ENCODE measurements around the gene KCTD15. TPM values are rescaled to one million over a fixed set of nuclear protein-coding genes. Genes with fewer than 3 reads are reported as not detected.

Gene KCTD15
- polyA plus RNA-seq, 4 donors: 0.67 to 18.8 (median 8.4) TPM

DNA sequence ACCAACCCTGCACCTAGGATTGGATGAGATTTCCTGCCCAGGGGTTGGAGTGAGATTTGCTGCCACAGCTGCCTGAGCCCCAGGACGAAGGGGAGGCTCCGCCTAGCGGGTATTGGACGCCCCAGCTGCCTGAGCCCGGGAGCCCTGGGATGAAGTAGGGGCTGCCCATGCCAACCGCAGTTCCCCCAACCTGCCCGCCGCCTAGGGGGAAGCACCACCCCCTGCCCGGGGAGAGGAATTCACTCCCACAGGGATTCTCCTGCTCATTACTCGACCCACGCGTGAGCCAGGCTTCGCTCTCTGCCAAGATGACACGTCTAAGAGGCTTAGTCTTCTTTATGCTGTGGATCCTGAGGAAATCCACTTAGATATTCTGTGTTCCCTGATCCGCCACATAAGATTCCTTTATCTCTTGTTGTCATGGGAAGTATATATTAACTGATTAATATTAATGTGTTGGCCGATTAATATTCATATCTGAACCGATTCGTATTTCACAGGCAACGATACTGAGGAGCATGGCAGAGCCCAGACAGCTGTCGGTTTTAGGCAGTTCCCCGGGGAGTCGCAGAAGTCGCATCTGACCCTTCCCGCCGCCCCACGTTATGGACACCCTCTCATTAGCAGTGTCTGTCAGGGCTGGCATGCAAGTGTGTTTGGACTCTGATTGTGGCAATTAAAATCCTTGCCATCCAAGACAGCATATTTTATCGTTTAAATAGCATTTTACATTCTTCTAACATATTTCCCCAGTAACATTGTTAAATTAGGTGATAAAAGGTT is 44.5 kb upstream of the KCTD15 start:
- FAIRE-seq (no peak), DNase-seq (no peak)
- H3K4me1 ChIP-seq (ENCODE audit: control insufficient read depth in 3 of 3, insufficient read depth in 2 of 3, low read depth in 1 of 3, low read length in 2 of 3): no peaks in the 10 kb centered on the region
- no peak overlapping the region for H3K4me3 ChIP-seq (ENCODE audit: low read depth in 1 of 3, low read length in 3 of 3)
- H3K36me3 ChIP-seq (ENCODE audit: control insufficient read depth in 3 of 3, insufficient read depth in 2 of 3, low read depth in 1 of 3, low read length in 3 of 3): no peaks in the 10 kb centered on the region
- H3K27ac ChIP-seq (ENCODE audit: low read depth in 1 of 3, low read length in 2 of 3): no peak overlapping the region
- no peaks in the 10 kb centered on the region for H3K27me3 ChIP-seq (ENCODE audit: control insufficient read depth in 3 of 3, insufficient read depth in 3 of 3, low read length in 3 of 3)
- WGBS, 3 donors: 69 to 75% (median 70%) methylated on average over 27 of the region's 27 CpGs
- H3K9me3 ChIP-seq (ENCODE audit: control insufficient read depth in 2 of 2, insufficient read depth in 1 of 2, low read depth in 1 of 2, low read length in 1 of 2): no peaks in the 10 kb centered on the region

DNA sequence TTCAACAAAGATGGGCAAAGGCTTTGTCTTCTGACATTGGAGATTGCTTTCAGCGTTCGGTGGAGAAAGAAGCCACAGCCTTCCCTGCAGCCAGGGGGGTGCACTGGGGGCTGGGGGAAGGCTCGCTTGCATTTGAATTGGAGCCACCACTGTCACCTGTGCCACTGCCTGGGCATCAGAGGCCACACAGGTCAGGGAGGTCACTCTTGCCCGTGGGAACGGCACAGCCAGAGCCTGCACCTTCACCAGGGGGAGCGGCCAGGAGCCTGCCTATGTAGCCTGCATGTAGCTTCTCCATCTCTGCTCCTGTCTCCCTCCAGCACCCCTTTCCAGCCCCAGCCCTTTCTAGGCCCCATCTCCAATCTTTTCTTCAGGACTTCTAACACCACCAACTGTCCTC is 43.7 kb upstream of the KCTD15 start:
- FAIRE-seq (no peak), DNase-seq (no peak)
- 68 to 80% (median 79%) methylated on average over 5 to 6 of the region's 6 CpGs for WGBS, 3 donors
- Histone ChIP-seq H3K4me1 (ENCODE audit: control insufficient read depth in 3 of 3, insufficient read depth in 2 of 3, low read depth in 1 of 3, low read length in 2 of 3) (no peaks in the 10 kb centered on the region), H3K27me3 (ENCODE audit: control insufficient read depth in 3 of 3, insufficient read depth in 3 of 3, low read length in 3 of 3) (no peaks in the 10 kb centered on the region), H3K27ac (ENCODE audit: low read depth in 1 of 3, low read length in 2 of 3) (no peak overlapping the region), H3K9me3 (ENCODE audit: control insufficient read depth in 2 of 2, insufficient read depth in 1 of 2, low read depth in 1 of 2, low read length in 1 of 2) (no peaks in the 10 kb centered on the region), H3K36me3 (ENCODE audit: control insufficient read depth in 3 of 3, insufficient read depth in 2 of 3, low read depth in 1 of 3, low read length in 3 of 3) (no peaks in the 10 kb centered on the region), H3K4me3 (ENCODE audit: low read depth in 1 of 3, low read length in 3 of 3) (no peak overlapping the region)

- H3K27me3 ChIP-seq (ENCODE audit: control insufficient read depth in 3 of 3, insufficient read depth in 3 of 3, low read length in 3 of 3): no peaks in the 10 kb centered on the region
- no peaks in the 10 kb centered on the region for H3K4me1 ChIP-seq (ENCODE audit: control insufficient read depth in 3 of 3, insufficient read depth in 2 of 3, low read depth in 1 of 3, low read length in 2 of 3)
- FAIRE-seq: no peak
- no peak overlapping the region for H3K4me3 ChIP-seq (ENCODE audit: low read depth in 1 of 3, low read length in 3 of 3)
- H3K36me3 ChIP-seq (ENCODE audit: control insufficient read depth in 3 of 3, insufficient read depth in 2 of 3, low read depth in 1 of 3, low read length in 3 of 3): no peaks in the 10 kb centered on the region
- no peak overlapping the region for H3K27ac ChIP-seq (ENCODE audit: low read depth in 1 of 3, low read length in 2 of 3)
- no peaks in the 10 kb centered on the region for H3K9me3 ChIP-seq (ENCODE audit: control insufficient read depth in 2 of 2, insufficient read depth in 1 of 2, low read depth in 1 of 2, low read length in 1 of 2)
- DNase-seq: no peak
- 60 to 76% (median 60%) methylated on average over 7 of the region's 7 CpGs for WGBS, 3 donors
These were observed 42.3 kb upstream of the KCTD15 start for GRCh38 chr19:33754361-33754760.

GRCh38 chr19:33755099-33756035 is 41.3 kb upstream of the KCTD15 start:
- Histone ChIP-seq H3K27ac (ENCODE audit: low read depth in 1 of 3, low read length in 2 of 3) (no peak overlapping the region), H3K36me3 (ENCODE audit: control insufficient read depth in 3 of 3, insufficient read depth in 2 of 3, low read depth in 1 of 3, low read length in 3 of 3) (no peaks in the 10 kb centered on the region), H3K27me3 (ENCODE audit: control insufficient read depth in 3 of 3, insufficient read depth in 3 of 3, low read length in 3 of 3) (no peaks in the 10 kb centered on the region), H3K4me1 (ENCODE audit: control insufficient read depth in 3 of 3, insufficient read depth in 2 of 3, low read depth in 1 of 3, low read length in 2 of 3) (no peaks in the 10 kb centered on the region), H3K9me3 (ENCODE audit: control insufficient read depth in 2 of 2, insufficient read depth in 1 of 2, low read depth in 1 of 2, low read length in 1 of 2) (no peaks in the 10 kb centered on the region), H3K4me3 (ENCODE audit: low read depth in 1 of 3, low read length in 3 of 3) (no peak overlapping the region)
- 50 to 58% (median 58%) methylated on average over 26 of the region's 26 CpGs for WGBS, 3 donors
- DNase-seq (no peak), FAIRE-seq (no peak)

DNA sequence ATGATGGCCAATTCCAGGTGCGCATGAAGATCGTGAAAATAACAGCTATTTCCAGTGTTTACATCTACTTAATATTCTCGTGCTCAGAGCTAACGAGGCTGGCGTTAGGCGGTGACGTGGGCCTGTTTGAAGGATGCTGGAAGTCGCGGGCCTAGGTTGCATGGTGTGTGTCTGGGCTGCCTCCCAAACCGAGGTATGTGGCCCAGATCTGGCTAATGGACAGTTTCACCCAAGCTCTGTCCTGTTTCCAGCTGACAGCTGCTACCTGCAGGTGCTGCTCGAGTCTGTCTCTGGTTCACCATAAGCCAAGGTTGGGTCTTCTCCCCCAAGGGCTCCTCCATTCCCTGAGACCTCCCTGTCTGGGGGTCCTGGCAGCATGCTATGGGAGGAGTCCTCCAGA is 40.5 kb upstream of the KCTD15 start:
- H3K27me3 ChIP-seq (ENCODE audit: control insufficient read depth in 3 of 3, insufficient read depth in 3 of 3, low read length in 3 of 3): no peaks in the 10 kb centered on the region
- no peaks in the 10 kb centered on the region for H3K36me3 ChIP-seq (ENCODE audit: control insufficient read depth in 3 of 3, insufficient read depth in 2 of 3, low read depth in 1 of 3, low read length in 3 of 3)
- 77 to 85% (median 80%) methylated on average over 11 of the region's 11 CpGs for WGBS, 3 donors
- no peak overlapping the region for H3K4me3 ChIP-seq (ENCODE audit: low read depth in 1 of 3, low read length in 3 of 3)
- FAIRE-seq (no peak), DNase-seq (no peak)
- no peak overlapping the region for H3K27ac ChIP-seq (ENCODE audit: low read depth in 1 of 3, low read length in 2 of 3)
- no peaks in the 10 kb centered on the region for H3K9me3 ChIP-seq (ENCODE audit: control insufficient read depth in 2 of 2, insufficient read depth in 1 of 2, low read depth in 1 of 2, low read length in 1 of 2)
- H3K4me1 ChIP-seq (ENCODE audit: control insufficient read depth in 3 of 3, insufficient read depth in 2 of 3, low read depth in 1 of 3, low read length in 2 of 3): no peaks in the 10 kb centered on the region

DNA sequence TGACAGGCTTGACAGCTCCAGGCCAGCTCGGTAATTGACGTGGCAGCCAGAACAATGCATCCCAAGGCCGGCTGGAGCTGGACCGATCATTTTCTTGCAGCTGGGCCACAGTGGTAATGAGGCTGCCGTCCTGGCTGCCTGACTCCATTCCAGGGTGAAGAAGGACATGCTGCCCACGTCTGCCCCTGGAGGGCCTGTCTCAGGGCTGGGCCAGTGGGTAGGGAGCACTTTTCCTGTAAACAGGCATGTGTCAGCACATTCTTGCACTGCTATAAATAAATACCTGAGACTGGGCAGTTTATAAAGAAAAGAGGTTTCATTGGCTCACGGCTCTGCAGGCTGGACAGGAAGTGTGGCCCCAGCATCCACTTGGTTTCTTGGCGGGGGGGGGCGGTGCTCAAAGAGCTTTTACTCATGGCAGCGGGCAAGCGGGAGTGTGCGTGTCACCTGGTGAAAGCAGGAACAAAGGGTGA is 38.1 kb upstream of the KCTD15 start:
- no peak for DNase-seq
- Histone ChIP-seq H3K36me3 (ENCODE audit: control insufficient read depth in 3 of 3, insufficient read depth in 2 of 3, low read depth in 1 of 3, low read length in 3 of 3) (no peaks in the 10 kb centered on the region), H3K9me3 (ENCODE audit: control insufficient read depth in 2 of 2, insufficient read depth in 1 of 2, low read depth in 1 of 2, low read length in 1 of 2) (no peaks in the 10 kb centered on the region), H3K27me3 (ENCODE audit: control insufficient read depth in 3 of 3, insufficient read depth in 3 of 3, low read length in 3 of 3) (no peaks in the 10 kb centered on the region), H3K27ac (ENCODE audit: low read depth in 1 of 3, low read length in 2 of 3) (no peak overlapping the region), H3K4me1 (ENCODE audit: control insufficient read depth in 3 of 3, insufficient read depth in 2 of 3, low read depth in 1 of 3, low read length in 2 of 3) (no peaks in the 10 kb centered on the region), H3K4me3 (ENCODE audit: low read depth in 1 of 3, low read length in 3 of 3) (no peak overlapping the region)
- no peak for FAIRE-seq
- 33 to 55% (median 50%) methylated on average over 12 of the region's 12 CpGs for WGBS, 3 donors

GRCh38 chr19:33759356-33759755 is 37.3 kb upstream of the KCTD15 start:
- no peak for FAIRE-seq
- WGBS, 3 donors: 87 to 91% (median 87%) methylated on average over 7 of the region's 7 CpGs

DNA sequence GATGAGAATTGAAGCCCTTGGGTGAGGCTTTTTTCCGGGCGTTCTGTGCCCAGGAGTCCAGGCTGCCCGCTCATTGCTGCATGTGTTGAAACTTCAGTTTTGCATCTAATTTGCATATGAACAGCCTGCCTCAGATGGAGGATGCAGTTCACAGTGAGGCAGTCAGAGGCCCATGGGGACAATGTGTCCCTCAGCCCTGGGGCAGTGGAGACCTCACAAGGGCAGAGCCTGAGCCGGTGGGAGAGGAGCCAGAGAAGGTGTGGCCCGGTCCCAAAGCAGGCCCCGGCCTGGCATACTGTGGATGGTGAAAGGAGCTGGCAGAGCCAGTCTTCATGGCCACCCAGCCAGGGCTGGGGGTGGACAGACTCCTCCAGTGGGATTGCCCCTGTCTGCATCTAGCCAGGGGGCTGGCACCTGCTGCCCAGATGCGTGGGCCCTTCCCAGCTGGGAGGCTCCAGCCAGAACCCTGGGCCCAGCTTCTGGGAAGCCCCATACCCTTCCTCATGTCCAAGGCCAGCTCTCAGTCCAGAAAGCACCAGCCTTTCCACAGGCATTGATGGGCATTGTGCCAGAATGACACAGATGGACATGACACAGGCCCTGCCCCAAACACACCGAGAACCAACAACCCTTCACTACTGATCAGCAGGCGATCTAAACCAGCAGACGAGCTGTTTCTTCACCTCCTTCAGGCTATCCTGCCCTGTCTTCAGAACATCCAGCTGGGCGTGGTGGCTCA is 32.9 kb upstream of the KCTD15 start:
- Histone ChIP-seq H3K9me3 (ENCODE audit: control insufficient read depth in 2 of 2, insufficient read depth in 1 of 2, low read depth in 1 of 2, low read length in 1 of 2) (no peaks in the 10 kb centered on the region), H3K36me3 (ENCODE audit: control insufficient read depth in 3 of 3, insufficient read depth in 2 of 3, low read depth in 1 of 3, low read length in 3 of 3) (no peaks in the 10 kb centered on the region), H3K4me3 (ENCODE audit: low read depth in 1 of 3, low read length in 3 of 3) (no peak overlapping the region), H3K4me1 (ENCODE audit: control insufficient read depth in 3 of 3, insufficient read depth in 2 of 3, low read depth in 1 of 3, low read length in 2 of 3) (no peaks in the 10 kb centered on the region), H3K27ac (ENCODE audit: low read depth in 1 of 3, low read length in 2 of 3) (no peak overlapping the region), H3K27me3 (ENCODE audit: control insufficient read depth in 3 of 3, insufficient read depth in 3 of 3, low read length in 3 of 3) (no peaks in the 10 kb centered on the region)
- FAIRE-seq: no peak
- DNase-seq: no peak
- WGBS, 3 donors: 66 to 76% (median 72%) methylated on average over 11 of the region's 11 CpGs

More at GRCh38 chr19:33759356-33759755, 37.3 kb upstream of the KCTD15 start:
- DNase-seq: no peak
- Histone ChIP-seq H3K27ac (ENCODE audit: low read depth in 1 of 3, low read length in 2 of 3) (no peak overlapping the region), H3K9me3 (ENCODE audit: control insufficient read depth in 2 of 2, insufficient read depth in 1 of 2, low read depth in 1 of 2, low read length in 1 of 2) (no peaks in the 10 kb centered on the region), H3K4me3 (ENCODE audit: low read depth in 1 of 3, low read length in 3 of 3) (no peak overlapping the region), H3K4me1 (ENCODE audit: control insufficient read depth in 3 of 3, insufficient read depth in 2 of 3, low read depth in 1 of 3, low read length in 2 of 3) (no peaks in the 10 kb centered on the region), H3K36me3 (ENCODE audit: control insufficient read depth in 3 of 3, insufficient read depth in 2 of 3, low read depth in 1 of 3, low read length in 3 of 3) (no peaks in the 10 kb centered on the region), H3K27me3 (ENCODE audit: control insufficient read depth in 3 of 3, insufficient read depth in 3 of 3, low read length in 3 of 3) (no peaks in the 10 kb centered on the region)
